BJ (cell line): ENCODE results near the gene RAB27A. TPM values are rescaled to one million over a fixed set of nuclear protein-coding genes. Genes with fewer than 3 reads are reported as not detected.

Experiments
- CTCF ChIA-PET: fragments of 350-600 bp; formaldehyde crosslinking; extraction: SDS; loops from one replicate; lab custom pipeline; 2021; ENCODE audit warnings: antibody characterized with exemption, inconsistent platforms; lab: Yijun Ruan, JAX
- POLR2A ChIA-PET: fragments of 300-600 bp; sonication (Branson Sonifier 250); formaldehyde crosslinking; extraction: SDS; loops from one replicate; lab custom pipeline; 2021; ENCODE audit warnings: antibody characterized with exemption; lab: Charles Lee
- DNase-seq: peaks from one replicate; pipeline ENCODE4 v3.0.0-alpha.2; 2011; ENCODE audit warnings: low read depth
- H3K27me3 ChIP-seq: 2 replicates; pipeline ENCODE4 v1.6.0; 2011; ENCODE audit warnings: low read length; ENCODE audit not compliant: control insufficient read depth, insufficient read depth
- H3K36me3 ChIP-seq: 2 replicates; pipeline ENCODE4 v1.5.1; 2011; ENCODE audit warnings: low read length; ENCODE audit not compliant: control insufficient read depth, insufficient read depth
- H3K4me3 ChIP-seq: 2 replicates; pipeline ENCODE4 v1.5.1; 2011; ENCODE audit warnings: low read depth, mild to moderate bottlenecking, control low read depth, low read length
- polyA plus RNA-seq: library from polyadenylated mRNA; depleted of rRNA; stranded (reverse); fragments of >200 nt; gene quantifications from 2 replicates; pipeline ENCODE4 v1.2.3, GENCODE V29; 2011
- TF ChIP-seq, protein P1 (sequence below): IDR thresholded peaks from 2 replicates; pipeline ENCODE4 v1.5.1; 2011; ENCODE audit warnings: low read depth, mild to moderate bottlenecking, control low read depth, inconsistent platforms, low read length, moderate library complexity; ENCODE audit not compliant: insufficient read depth

The RAB27A gene
- polyA plus RNA-seq, 1 experiment = 12.1 TPM

DNA sequence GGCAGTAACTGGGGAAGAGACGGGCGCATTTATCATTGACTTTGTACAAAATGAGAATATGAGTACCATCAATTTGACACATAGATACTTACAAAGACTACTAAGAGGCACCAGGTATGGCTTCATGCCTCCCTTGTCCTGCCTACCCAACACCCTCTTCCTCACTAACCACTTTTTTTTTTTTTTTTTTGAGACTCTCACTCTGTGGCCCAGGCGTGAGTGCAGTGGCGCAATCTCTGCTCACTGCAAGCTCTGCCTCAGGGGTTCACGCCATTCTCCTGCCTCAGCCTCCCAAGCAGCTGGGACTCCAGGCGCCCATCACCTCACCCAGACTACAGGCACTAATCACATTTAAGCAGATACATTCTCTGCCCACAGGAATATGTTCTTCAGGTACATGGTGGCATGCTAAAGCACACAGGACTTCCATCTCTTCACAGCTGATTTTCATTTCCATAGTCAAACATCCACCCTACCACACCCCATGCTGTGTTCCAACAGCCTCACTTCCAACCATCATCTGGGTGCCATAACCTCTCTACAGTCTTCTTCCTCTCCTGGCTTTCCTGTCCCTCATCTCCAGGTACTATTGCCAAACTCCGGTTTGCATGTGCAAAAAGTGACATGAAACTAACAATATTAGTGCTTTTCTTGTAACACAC, 41.7 kb downstream of the RAB27A start:
- CTCF ChIA-PET = no interaction called here
- TF ChIP-seq, protein P1, sequence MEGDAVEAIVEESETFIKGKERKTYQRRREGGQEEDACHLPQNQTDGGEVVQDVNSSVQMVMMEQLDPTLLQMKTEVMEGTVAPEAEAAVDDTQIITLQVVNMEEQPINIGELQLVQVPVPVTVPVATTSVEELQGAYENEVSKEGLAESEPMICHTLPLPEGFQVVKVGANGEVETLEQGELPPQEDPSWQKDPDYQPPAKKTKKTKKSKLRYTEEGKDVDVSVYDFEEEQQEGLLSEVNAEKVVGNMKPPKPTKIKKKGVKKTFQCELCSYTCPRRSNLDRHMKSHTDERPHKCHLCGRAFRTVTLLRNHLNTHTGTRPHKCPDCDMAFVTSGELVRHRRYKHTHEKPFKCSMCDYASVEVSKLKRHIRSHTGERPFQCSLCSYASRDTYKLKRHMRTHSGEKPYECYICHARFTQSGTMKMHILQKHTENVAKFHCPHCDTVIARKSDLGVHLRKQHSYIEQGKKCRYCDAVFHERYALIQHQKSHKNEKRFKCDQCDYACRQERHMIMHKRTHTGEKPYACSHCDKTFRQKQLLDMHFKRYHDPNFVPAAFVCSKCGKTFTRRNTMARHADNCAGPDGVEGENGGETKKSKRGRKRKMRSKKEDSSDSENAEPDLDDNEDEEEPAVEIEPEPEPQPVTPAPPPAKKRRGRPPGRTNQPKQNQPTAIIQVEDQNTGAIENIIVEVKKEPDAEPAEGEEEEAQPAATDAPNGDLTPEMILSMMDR = no peak

DNA sequence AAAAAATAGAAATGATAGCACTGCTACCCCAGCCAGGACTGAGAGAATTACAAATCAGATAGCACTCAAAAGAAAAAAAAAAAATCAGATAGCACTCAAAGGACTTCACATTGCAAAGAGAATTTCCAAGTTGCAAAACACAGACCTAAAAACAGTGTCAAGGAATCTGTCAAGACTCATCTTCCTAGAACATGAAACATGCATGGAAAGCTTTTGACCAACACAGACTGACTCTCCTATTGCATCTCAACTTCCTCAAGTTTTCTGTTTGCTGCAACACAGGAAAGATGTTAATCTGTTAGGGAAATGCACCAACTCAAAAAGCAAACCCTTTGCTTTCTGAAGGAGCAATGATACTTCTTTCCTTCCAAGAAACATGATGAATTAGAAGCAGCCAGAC, 42.3 kb downstream of the RAB27A start:
- H3K27me3 ChIP-seq = no peaks in the 10 kb centered on the region
- no peaks in the 10 kb centered on the region for H3K36me3 ChIP-seq
- ChIA-PET CTCF (interaction anchor here (1.3 kb wide), 1 partner anchor 35 kb away, joined by 3 read pairs; no protein-coding TSS in a partner anchor), POLR2A (interaction anchor here (0.6 kb wide), 1 partner anchor 12 kb away, joined by 5 read pairs; no protein-coding TSS in a partner anchor)
- DNase-seq = no peak
- no peak overlapping the region for H3K4me3 ChIP-seq
- TF ChIP-seq, protein P1 = no peak

More for the DNA sequence above, 41.7 kb downstream of the RAB27A start:
- DNase-seq = no peak
- Histone ChIP-seq H3K36me3 (no peaks in the 10 kb centered on the region), H3K27me3 (no peaks in the 10 kb centered on the region), H3K4me3 (no peak overlapping the region)
- POLR2A ChIA-PET = no interaction called here

DNA sequence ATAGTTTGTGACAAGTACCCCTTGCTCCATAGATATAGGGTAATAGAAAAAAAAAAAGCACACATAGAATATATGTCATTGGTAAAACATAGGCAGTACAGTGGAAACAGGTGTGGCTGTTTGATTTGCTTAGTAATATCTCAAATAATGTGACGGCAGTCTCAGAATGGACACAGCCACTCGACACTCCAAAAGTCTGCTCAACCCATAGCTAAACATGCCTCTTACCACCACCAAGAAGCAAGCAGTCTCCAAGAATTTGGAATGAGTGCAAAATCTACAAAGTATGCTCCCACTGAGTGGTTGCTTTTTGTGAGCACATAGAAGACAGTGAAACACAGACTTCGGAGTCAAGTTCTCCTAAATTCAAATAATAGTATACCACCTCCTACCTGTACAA, 43.0 kb downstream of the RAB27A start:
- TF ChIP-seq, protein P1 = no peak
- H3K36me3 ChIP-seq = no peaks in the 10 kb centered on the region
- no peak overlapping the region for H3K4me3 ChIP-seq
- POLR2A ChIA-PET = no interaction called here
- no peaks in the 10 kb centered on the region for H3K27me3 ChIP-seq
- CTCF ChIA-PET = interaction anchor here (1.3 kb wide), 1 partner anchor 36 kb away, joined by 3 read pairs; no protein-coding TSS in a partner anchor
- DNase-seq = no peak

DNA sequence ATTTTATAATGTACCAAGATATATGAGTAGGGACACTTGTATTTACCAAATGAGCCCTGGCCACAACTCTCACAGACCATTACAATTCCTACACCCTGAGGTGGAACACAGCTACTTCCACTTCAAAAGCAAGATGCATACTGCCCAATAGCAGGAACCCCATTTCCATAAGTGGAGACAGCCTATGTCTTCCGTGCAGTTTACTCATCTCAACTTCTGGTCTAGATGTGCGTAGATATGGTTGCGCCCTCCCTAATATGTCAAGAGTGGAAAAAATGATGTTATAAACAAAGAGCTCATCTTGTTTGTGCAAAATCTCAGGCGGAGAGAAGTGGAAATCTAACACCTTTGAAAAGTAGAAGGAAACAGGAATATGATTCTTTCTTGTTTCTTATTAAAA, 44.6 kb downstream of the RAB27A start:
- ChIA-PET CTCF (interaction anchor here (0.5 kb wide), 1 partner anchor 601 kb away, joined by 3 read pairs; no protein-coding TSS in a partner anchor), POLR2A (no interaction called here)
- TF ChIP-seq, protein P1 = no peak
- no peak overlapping the region for H3K4me3 ChIP-seq
- no peaks in the 10 kb centered on the region for H3K27me3 ChIP-seq
- H3K36me3 ChIP-seq = no peaks in the 10 kb centered on the region
- DNase-seq = no peak

DNA sequence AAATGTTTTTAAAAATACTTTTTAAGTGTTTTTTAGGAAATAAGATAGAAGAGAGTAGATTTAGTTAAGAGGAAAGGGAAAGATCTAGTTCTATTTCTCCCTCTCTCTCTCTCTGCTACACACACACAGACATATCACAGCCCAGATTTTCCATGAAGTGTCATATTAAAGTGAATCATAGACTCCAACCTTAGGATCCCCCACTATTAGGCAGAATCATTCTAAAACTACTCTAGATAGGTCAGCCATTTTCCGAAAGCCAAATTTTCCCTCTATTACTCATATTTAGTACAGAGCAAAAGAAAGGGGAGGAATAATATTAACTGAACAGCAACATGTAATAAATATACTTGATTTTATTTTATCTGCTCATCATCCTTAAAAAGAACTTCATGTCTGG, 47.7 kb downstream of the RAB27A start:
- ChIA-PET POLR2A (no interaction called here), CTCF (no interaction called here)
- DNase-seq = no peak
- no peaks in the 10 kb centered on the region for H3K27me3 ChIP-seq
- TF ChIP-seq, protein P1 = no peak
- H3K4me3 ChIP-seq = no peak overlapping the region
- H3K36me3 ChIP-seq = no peaks in the 10 kb centered on the region
